Upper lobe of left lung (tissue), 6 donors: ENCODE results near the gene COL23A1. TPM values are rescaled to one million over a fixed set of nuclear protein-coding genes. Genes with fewer than 3 reads are reported as not detected.
A peak's percentile ranks its signal among the peaks of the same experiment; 100 is the strongest.

Experiments
- ATAC-seq, 2 donors: fragments of 200-7000 bp; cut with Tn5 transposase; one replicate each; pipeline ENCODE4 v1.9.1; 2022; ENCODE audit warnings: mild to moderate bottlenecking in 2 of 2, moderate library complexity in 2 of 2; ENCODE audit not compliant: low FRiP score in 2 of 2
- DNase-seq, 2 donors: peaks; one replicate each; pipeline ENCODE4 v3.0.0-alpha.2; 2019 to 2020
- H3K27ac ChIP-seq, 4 donors: fragments of 200-600 bp; sonication (generic); one replicate each; pipeline ENCODE4 v1.5.1; 2016 to 2019
- H3K27me3 ChIP-seq, 4 donors: fragments of 200-600 bp; sonication (generic); one replicate each; pipeline ENCODE4 v1.5.1; 2017 to 2019
- H3K36me3 ChIP-seq, 4 donors: fragments of 200-600 bp; sonication (generic); one replicate each; pipeline ENCODE4 v1.5.1; 2016 to 2019
- H3K4me1 ChIP-seq, 4 donors: fragments of 200-600 bp; sonication (generic); one replicate each; pipeline ENCODE4 v1.5.1; 2018 to 2019
- H3K4me3 ChIP-seq, 4 donors: fragments of 200-600 bp; sonication (generic); one replicate each; pipeline ENCODE4 v1.5.1; 2017 to 2019; ENCODE audit warnings: mild to moderate bottlenecking in 2 of 4, moderate library complexity in 1 of 4
- H3K9me3 ChIP-seq, 4 donors: fragments of 200-600 bp; sonication (generic); one replicate each; pipeline ENCODE4 v1.5.1; 2018 to 2019
- EP300 ChIP-seq, 4 donors: sonication (generic); formaldehyde crosslinking; IDR thresholded peaks; one replicate each; pipeline ENCODE4 v1.5.1; 2017; ENCODE audit warnings: antibody characterized with exemption in 4 of 4, control low read depth in 2 of 4
- POLR2A ChIP-seq, 4 donors: fragments of 450-650 bp; IDR thresholded peaks; one replicate each; pipeline ENCODE4 v1.5.1; 2016 to 2017; ENCODE audit warnings: antibody characterized with exemption in 4 of 4, mild to moderate bottlenecking in 2 of 4
- POLR2AphosphoS5 ChIP-seq, 2 donors: sonication (generic); formaldehyde crosslinking; IDR thresholded peaks; one replicate each; pipeline ENCODE4 v1.5.1; 2017; ENCODE audit warnings: antibody characterized with exemption in 2 of 2
- WGBS, 2 donors: methylation state at CpG; one replicate each; pipeline ENCODE4 v1.1.5; 2017 to 2018; 5-methylcytosine and 5-hydroxymethylcytosine counted together
- total RNA-seq, 6 donors: library from RNA; depleted of rRNA in 4 of 6; stranded (reverse); fragments of >200 nt in 4 of 6; gene quantifications; one replicate each; pipeline versions ENCODE4 v1.1.0 to v1.2.1, GENCODE V29; 2016 to 2021
- TF ChIP-seq, protein P1 (sequence below), 6 experiments: fragments of 450-650 bp in 4 of 6; fragments of 200-600 bp in 2 of 6; sonication (generic) in 2 of 6; IDR thresholded peaks; one replicate each; pipeline ENCODE4 v1.5.1; 2016 to 2019; ENCODE audit warnings: antibody characterized with exemption in 6 of 6
- donor health status: DM: no; HTN: no; CAD: no; lungs with moderate emphysema.
- donor health status: DM: no; HTN: yes; CAD: no; lungs with severe emphysema.

Gene COL23A1
- total RNA-seq, 6 donors from 2014 or later = 0.61 to 3.1 (median 1.5) TPM

DNA sequence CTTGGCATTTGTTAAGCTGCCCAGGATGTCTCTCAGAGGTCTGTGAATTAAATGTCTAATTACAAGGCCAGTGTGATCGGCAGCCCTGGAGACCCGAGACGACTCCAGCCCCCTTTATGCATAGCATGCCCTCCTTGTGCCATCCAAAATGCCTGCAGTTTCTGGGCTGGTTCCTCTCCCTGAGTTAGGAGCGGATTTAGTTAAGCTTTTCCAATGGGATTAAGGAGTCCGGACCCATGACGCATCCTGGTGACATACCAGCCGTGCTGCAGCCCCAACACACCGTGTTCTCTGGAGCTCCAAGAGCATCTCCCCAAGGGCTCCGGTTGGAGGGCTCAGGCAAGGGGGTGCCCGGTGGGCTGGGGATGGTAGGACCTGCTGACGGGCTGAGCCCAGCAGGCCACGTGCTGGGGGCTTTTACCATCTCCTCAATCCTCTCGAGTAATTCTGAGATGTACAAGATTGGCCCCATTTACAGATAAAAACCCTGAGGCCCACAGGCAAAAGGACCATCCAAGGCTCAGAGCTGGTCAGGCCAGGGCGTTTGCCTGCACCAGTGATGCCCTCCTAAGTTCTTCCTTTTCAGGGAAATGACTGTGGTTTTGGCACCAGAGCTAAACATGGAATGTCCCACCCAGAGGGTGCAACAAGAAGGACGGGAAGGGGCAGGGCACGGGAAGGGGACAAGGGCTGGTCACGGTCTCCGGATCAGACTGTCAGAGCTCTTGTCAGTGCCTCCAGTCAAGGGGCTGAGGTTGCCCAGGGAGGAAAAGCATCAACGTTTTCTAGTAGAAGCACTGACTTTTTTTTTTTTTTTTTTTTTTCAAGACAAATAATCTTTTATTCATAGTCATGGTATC is 275.0 kb downstream of the COL23A1 start:
- no peak overlapping the region for H3K27ac ChIP-seq
- no peaks in the 10 kb centered on the region for H3K27me3 ChIP-seq
- H3K4me1 ChIP-seq = no peaks in the 10 kb centered on the region
- TF ChIP-seq POLR2A (IDR thresholded peaks at IDR 0.05) (no peak), EP300 (IDR thresholded peaks at IDR 0.05) (no peak), POLR2AphosphoS5 (IDR thresholded peaks at IDR 0.05) (no peak)
- TF ChIP-seq, protein P1, sequence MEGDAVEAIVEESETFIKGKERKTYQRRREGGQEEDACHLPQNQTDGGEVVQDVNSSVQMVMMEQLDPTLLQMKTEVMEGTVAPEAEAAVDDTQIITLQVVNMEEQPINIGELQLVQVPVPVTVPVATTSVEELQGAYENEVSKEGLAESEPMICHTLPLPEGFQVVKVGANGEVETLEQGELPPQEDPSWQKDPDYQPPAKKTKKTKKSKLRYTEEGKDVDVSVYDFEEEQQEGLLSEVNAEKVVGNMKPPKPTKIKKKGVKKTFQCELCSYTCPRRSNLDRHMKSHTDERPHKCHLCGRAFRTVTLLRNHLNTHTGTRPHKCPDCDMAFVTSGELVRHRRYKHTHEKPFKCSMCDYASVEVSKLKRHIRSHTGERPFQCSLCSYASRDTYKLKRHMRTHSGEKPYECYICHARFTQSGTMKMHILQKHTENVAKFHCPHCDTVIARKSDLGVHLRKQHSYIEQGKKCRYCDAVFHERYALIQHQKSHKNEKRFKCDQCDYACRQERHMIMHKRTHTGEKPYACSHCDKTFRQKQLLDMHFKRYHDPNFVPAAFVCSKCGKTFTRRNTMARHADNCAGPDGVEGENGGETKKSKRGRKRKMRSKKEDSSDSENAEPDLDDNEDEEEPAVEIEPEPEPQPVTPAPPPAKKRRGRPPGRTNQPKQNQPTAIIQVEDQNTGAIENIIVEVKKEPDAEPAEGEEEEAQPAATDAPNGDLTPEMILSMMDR (IDR thresholded peaks at IDR 0.05) = no peak
- no peak overlapping the region for H3K4me3 ChIP-seq
- H3K9me3 ChIP-seq = no peaks in the 10 kb centered on the region
- WGBS, 2 donors = 83 to 84% methylated on average over 12 to 19 of the region's 19 CpGs
- no peaks in the 10 kb centered on the region for H3K36me3 ChIP-seq
- ATAC-seq (no peak), DNase-seq (no peak)

DNA sequence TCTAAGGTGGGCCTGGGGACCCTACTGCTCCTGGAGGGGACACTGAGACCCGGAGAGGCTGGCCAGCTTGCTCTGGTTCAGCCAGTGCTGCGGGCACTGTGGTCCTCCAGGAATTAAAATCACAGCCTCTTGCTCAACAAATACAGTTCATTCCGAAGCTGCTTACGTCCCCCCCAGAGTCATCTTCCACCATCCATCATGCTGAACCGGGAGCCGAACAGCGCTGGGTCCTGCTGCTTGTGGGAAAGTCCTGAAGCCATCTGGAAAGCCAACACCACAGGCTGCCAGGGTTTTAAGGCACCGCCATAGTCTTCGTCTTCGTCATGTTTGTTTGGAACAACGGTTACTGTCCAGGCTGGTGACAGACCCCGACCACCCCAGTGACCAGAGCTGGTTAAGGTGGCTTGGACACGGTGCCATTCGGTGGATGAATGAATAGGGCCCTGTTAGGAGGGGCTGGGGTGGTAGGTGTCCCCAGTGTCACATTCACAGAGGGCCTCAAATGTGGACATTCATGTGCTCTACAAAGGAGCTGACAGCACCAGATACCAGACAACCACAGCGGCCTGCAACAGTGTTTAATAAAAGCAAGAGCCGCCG is 276.0 kb downstream of the COL23A1 start:
- H3K9me3 ChIP-seq = no peaks in the 10 kb centered on the region
- DNase-seq (no peak), ATAC-seq (peak in 1 of 2 donors; percentile 24)
- H3K36me3 ChIP-seq = no peaks in the 10 kb centered on the region
- no peaks in the 10 kb centered on the region for H3K27me3 ChIP-seq
- no peak overlapping the region for H3K27ac ChIP-seq
- TF ChIP-seq POLR2AphosphoS5 (IDR thresholded peaks at IDR 0.05) (no peak), POLR2A (IDR thresholded peaks at IDR 0.05) (no peak), EP300 (IDR thresholded peaks at IDR 0.05) (no peak)
- TF ChIP-seq, protein P1 (IDR thresholded peaks at IDR 0.05) = no peak
- H3K4me3 ChIP-seq = no peak overlapping the region
- H3K4me1 ChIP-seq = no peaks in the 10 kb centered on the region
- WGBS, 2 donors = 70 to 79% methylated on average over 15 to 17 of the region's 17 CpGs

DNA sequence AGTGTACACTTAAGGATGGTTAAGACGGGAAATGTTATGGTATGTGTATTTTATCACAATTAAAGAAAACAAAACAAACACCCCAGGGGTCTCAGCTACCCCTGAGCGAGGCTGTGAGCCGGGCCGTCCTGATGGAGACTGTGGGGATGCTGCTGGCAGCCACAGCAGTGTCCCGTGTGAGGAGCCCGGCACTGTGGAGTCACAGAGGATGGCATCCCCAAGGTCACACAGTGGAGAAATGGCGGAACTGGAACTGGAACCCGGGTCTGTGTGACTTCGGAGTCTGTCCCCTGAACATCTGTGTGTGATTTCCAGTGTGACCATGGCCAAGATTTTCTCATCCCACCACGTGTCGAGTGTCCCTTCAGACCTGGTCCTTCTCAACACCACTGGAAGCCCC is 276.9 kb downstream of the COL23A1 start:
- TF ChIP-seq EP300 (IDR thresholded peaks at IDR 0.05) (no peak), POLR2A (IDR thresholded peaks at IDR 0.05) (no peak), POLR2AphosphoS5 (IDR thresholded peaks at IDR 0.05) (no peak)
- TF ChIP-seq, protein P1 (IDR thresholded peaks at IDR 0.05) = no peak
- Histone ChIP-seq H3K9me3 (no peaks in the 10 kb centered on the region), H3K27ac (no peak overlapping the region), H3K27me3 (no peaks in the 10 kb centered on the region), H3K4me1 (no peaks in the 10 kb centered on the region), H3K4me3 (no peak overlapping the region), H3K36me3 (no peaks in the 10 kb centered on the region)
- DNase-seq (no peak), ATAC-seq (no peak)
- WGBS, 2 donors = 88 to 90% methylated on average over 11 of the region's 11 CpGs

- H3K4me1 ChIP-seq = no peaks in the 10 kb centered on the region
- H3K27ac ChIP-seq = peak overlapping the region; percentile 53 to 80 (median 65)
- no peaks in the 10 kb centered on the region for H3K9me3 ChIP-seq
- H3K27me3 ChIP-seq = no peaks in the 10 kb centered on the region
- ATAC-seq (peak in 1 of 2 donors; percentile 55), DNase-seq (peak in 1 of 2 donors; percentile 50)
- 55 to 77% methylated on average over 18 of the region's 18 CpGs for WGBS, 2 donors
- no peak overlapping the region for H3K4me3 ChIP-seq
- no peaks in the 10 kb centered on the region for H3K36me3 ChIP-seq
- TF ChIP-seq, protein P1 (IDR thresholded peaks at IDR 0.05) = no peak
- TF ChIP-seq EP300 (IDR thresholded peaks at IDR 0.05) (no peak), POLR2AphosphoS5 (IDR thresholded peaks at IDR 0.05) (peak in 1 of 2 donors; percentile 45), POLR2A (IDR thresholded peaks at IDR 0.05) (peak in 1 of 4 donors; percentile 31)
These were observed 277.3 kb downstream of the COL23A1 start for GRCh38 chr5:178312880-178313282.
